Bronchial epithelial cell (primary cell): Measurements from ENCODE around the gene STRA8. TPM values are rescaled to one million over a fixed set of nuclear protein-coding genes. Genes with fewer than 3 reads are reported as not detected.

Experiments used
- DNase-seq: peaks from one replicate; pipeline ENCODE4 v3.0.0-alpha.2; 2010; ENCODE audit warnings: low read depth
- FAIRE-seq: peaks from 2 replicates; lab custom pipeline; 2011; peaks lifted over from hg19 to GRCh38; lab: Jason Lieb, UNC
- H3K27me3 ChIP-seq: 2 replicates; pipeline ENCODE4 v1.5.1; 2011; ENCODE audit warnings: low read length; ENCODE audit not compliant: control insufficient read depth, insufficient read depth
- H3K36me3 ChIP-seq: 2 replicates; pipeline ENCODE4 v1.5.1; 2011; ENCODE audit warnings: low read length; ENCODE audit not compliant: control insufficient read depth, insufficient read depth
- H3K4me3 ChIP-seq: 2 replicates; pipeline ENCODE4 v1.5.1; 2011; ENCODE audit warnings: mild to moderate bottlenecking, low read depth, low read length, control low read depth
- CTCF ChIP-seq: IDR thresholded peaks from 2 replicates; pipeline ENCODE4 v1.5.1; 2011; ENCODE audit warnings: mild to moderate bottlenecking, moderate library complexity, low read length, control low read depth, inconsistent platforms; ENCODE audit not compliant: insufficient read depth, severe bottlenecking
- total RNA-seq: library from RNA; depleted of rRNA; stranded (reverse); fragments of >200 nt; gene quantifications from 2 replicates; pipeline ENCODE4 v1.2.1, GENCODE V29; 2014

The STRA8 gene
- total RNA-seq, 1 donor from 2014 or later = not detected

- no peak for FAIRE-seq
- DNase-seq = no peak
- H3K4me3 ChIP-seq = no peak overlapping the region
- TF ChIP-seq CTCF = no peak
- no peaks in the 10 kb centered on the region for H3K36me3 ChIP-seq
- no peaks in the 10 kb centered on the region for H3K27me3 ChIP-seq
Observed at GRCh38 chr7:135239263-135239662, 5.6 kb downstream of the STRA8 start.

- FAIRE-seq = no peak
- DNase-seq = no peak
- Histone ChIP-seq H3K36me3 (no peaks in the 10 kb centered on the region), H3K27me3 (no peaks in the 10 kb centered on the region), H3K4me3 (no peak overlapping the region)
- no peak for TF ChIP-seq CTCF
Observed at GRCh38 chr7:135240441-135240840, 6.8 kb downstream of the STRA8 start.

- FAIRE-seq (no peak), DNase-seq (no peak)
- no peaks in the 10 kb centered on the region for H3K36me3 ChIP-seq
- H3K27me3 ChIP-seq = no peaks in the 10 kb centered on the region
- no peak overlapping the region for H3K4me3 ChIP-seq
- TF ChIP-seq CTCF = no peak
Observed at GRCh38 chr7:135242096-135242684, 8.6 kb downstream of the STRA8 start.

GRCh38 chr7:135245226-135246190 is 11.9 kb downstream of the STRA8 start:
- H3K4me3 ChIP-seq = no peak overlapping the region
- FAIRE-seq (no peak), DNase-seq (no peak)
- no peaks in the 10 kb centered on the region for H3K36me3 ChIP-seq
- H3K27me3 ChIP-seq = no peaks in the 10 kb centered on the region
- TF ChIP-seq CTCF = no peak

GRCh38 chr7:135246191-135246825 is 12.7 kb downstream of the STRA8 start:
- TF ChIP-seq CTCF = no peak
- H3K4me3 ChIP-seq = no peak overlapping the region
- no peaks in the 10 kb centered on the region for H3K36me3 ChIP-seq
- no peak for DNase-seq
- no peaks in the 10 kb centered on the region for H3K27me3 ChIP-seq
- FAIRE-seq = no peak
